ENCODE data around the gene AP3B1. TPM values are rescaled to one million over a fixed set of nuclear protein-coding genes. Genes with fewer than 3 reads are reported as not detected.

AP3B1 gene
- total and polyA plus RNA-seq, 2 donors (not counting 1 experiment from before 2014, with no cell fraction given): 50.5 to 66.9 TPM

DNA sequence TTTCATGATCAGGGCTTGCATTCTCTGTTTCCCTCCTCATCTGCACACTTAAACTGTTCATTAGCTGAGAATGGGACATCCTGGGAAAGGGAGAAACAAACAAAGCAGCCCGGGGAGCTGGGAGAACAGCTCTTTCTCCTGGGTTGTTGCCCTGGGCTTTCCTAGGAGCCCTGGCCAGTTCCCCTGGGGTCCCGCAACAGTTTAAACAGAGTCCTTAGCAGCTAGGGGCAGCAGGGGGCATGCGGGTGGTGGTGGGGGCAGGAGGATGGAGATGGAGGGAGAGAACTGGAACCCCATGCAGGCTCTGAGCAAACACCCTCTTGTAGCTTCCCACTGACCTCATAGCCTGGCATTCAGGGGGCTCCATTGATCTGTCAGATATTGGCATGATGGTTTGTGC is 309.3 kb downstream of the AP3B1 start:
- TF ChIP-seq, protein P1, sequence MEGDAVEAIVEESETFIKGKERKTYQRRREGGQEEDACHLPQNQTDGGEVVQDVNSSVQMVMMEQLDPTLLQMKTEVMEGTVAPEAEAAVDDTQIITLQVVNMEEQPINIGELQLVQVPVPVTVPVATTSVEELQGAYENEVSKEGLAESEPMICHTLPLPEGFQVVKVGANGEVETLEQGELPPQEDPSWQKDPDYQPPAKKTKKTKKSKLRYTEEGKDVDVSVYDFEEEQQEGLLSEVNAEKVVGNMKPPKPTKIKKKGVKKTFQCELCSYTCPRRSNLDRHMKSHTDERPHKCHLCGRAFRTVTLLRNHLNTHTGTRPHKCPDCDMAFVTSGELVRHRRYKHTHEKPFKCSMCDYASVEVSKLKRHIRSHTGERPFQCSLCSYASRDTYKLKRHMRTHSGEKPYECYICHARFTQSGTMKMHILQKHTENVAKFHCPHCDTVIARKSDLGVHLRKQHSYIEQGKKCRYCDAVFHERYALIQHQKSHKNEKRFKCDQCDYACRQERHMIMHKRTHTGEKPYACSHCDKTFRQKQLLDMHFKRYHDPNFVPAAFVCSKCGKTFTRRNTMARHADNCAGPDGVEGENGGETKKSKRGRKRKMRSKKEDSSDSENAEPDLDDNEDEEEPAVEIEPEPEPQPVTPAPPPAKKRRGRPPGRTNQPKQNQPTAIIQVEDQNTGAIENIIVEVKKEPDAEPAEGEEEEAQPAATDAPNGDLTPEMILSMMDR (conservative IDR thresholded peaks at IDR 0.05 in 1 of 2, IDR thresholded peaks at IDR 0.05 in 1 of 2; ENCODE audit: low read depth in 1 of 2, low read length in 2 of 2): no peak
- TF ChIP-seq EZH2 (IDR thresholded peaks at IDR 0.05; ENCODE audit: low read length, missing control alignments): no peak
- Histone ChIP-seq H3K4me1 (ENCODE audit: control insufficient read depth, extremely low read depth, insufficient read depth, low read length) (no peaks in the 10 kb centered on the region), H3K9ac (ENCODE audit: insufficient read depth, low read length) (no peak overlapping the region), H4K20me1 (ENCODE audit: control insufficient read depth, extremely low read depth, insufficient read depth, low read length) (no peaks in the 10 kb centered on the region), H3K9me3 (ENCODE audit: control insufficient read depth, insufficient read depth, low read depth, low read length) (no peaks in the 10 kb centered on the region), H3K4me3 (replicated peaks in 1 of 4; ENCODE audit: control extremely low read depth in 1 of 4, insufficient read depth in 1 of 4, low read depth in 3 of 4, low read length in 4 of 4) (no peak overlapping the region), H3K27me3 (ENCODE audit: control insufficient read depth, insufficient read depth, low read length) (no peaks in the 10 kb centered on the region), H3K36me3 (ENCODE audit: control insufficient read depth, insufficient read depth, low read length) (no peaks in the 10 kb centered on the region), H3K27ac (ENCODE audit: insufficient read depth, low read length) (no peak overlapping the region), H3K79me2 (ENCODE audit: control insufficient read depth, insufficient read depth, low read length) (no peaks in the 10 kb centered on the region), H3K4me2 (ENCODE audit: extremely low read depth, insufficient read depth, low read length) (no peak overlapping the region), H2AFZ (ENCODE audit: low read length) (no peak overlapping the region)
- DNase-seq (ENCODE audit: low read depth in 2 of 2): no peak

DNA sequence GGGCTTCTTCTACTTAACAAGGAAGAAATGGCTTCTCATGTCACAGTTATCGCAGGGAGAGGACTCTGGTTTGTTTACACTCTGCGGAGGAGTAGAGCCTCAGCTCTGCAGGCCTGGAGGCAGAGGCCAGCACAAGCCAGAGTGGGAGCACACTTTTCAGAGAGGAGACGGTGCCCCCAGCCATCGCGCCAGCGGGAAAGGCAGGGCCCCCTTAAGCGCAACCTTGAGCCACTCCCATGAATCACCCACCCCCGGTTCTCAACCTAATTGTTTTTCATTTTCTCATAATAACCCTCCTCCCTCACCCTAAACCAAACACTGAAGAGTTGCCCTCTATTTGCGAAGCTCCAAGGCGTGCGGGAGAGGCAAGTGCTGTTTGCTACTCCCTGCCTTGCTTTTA is 309.9 kb downstream of the AP3B1 start:
- Histone ChIP-seq H3K4me3 (replicated peaks in 1 of 4; ENCODE audit: control extremely low read depth in 1 of 4, insufficient read depth in 1 of 4, low read depth in 3 of 4, low read length in 4 of 4) (no peak overlapping the region), H3K79me2 (ENCODE audit: control insufficient read depth, insufficient read depth, low read length) (no peaks in the 10 kb centered on the region), H2AFZ (ENCODE audit: low read length) (no peak overlapping the region), H3K27me3 (ENCODE audit: control insufficient read depth, insufficient read depth, low read length) (no peaks in the 10 kb centered on the region), H3K4me2 (ENCODE audit: extremely low read depth, insufficient read depth, low read length) (no peak overlapping the region), H3K9ac (ENCODE audit: insufficient read depth, low read length) (no peak overlapping the region), H4K20me1 (ENCODE audit: control insufficient read depth, extremely low read depth, insufficient read depth, low read length) (no peaks in the 10 kb centered on the region), H3K27ac (ENCODE audit: insufficient read depth, low read length) (no peak overlapping the region), H3K9me3 (ENCODE audit: control insufficient read depth, insufficient read depth, low read depth, low read length) (no peaks in the 10 kb centered on the region), H3K36me3 (ENCODE audit: control insufficient read depth, insufficient read depth, low read length) (no peaks in the 10 kb centered on the region), H3K4me1 (ENCODE audit: control insufficient read depth, extremely low read depth, insufficient read depth, low read length) (no peaks in the 10 kb centered on the region)
- TF ChIP-seq, protein P1 (conservative IDR thresholded peaks at IDR 0.05 in 1 of 2, IDR thresholded peaks at IDR 0.05 in 1 of 2; ENCODE audit: low read depth in 1 of 2, low read length in 2 of 2): no peak
- TF ChIP-seq EZH2 (IDR thresholded peaks at IDR 0.05; ENCODE audit: low read length, missing control alignments): no peak
- DNase-seq (ENCODE audit: low read depth in 2 of 2): no peak

DNA sequence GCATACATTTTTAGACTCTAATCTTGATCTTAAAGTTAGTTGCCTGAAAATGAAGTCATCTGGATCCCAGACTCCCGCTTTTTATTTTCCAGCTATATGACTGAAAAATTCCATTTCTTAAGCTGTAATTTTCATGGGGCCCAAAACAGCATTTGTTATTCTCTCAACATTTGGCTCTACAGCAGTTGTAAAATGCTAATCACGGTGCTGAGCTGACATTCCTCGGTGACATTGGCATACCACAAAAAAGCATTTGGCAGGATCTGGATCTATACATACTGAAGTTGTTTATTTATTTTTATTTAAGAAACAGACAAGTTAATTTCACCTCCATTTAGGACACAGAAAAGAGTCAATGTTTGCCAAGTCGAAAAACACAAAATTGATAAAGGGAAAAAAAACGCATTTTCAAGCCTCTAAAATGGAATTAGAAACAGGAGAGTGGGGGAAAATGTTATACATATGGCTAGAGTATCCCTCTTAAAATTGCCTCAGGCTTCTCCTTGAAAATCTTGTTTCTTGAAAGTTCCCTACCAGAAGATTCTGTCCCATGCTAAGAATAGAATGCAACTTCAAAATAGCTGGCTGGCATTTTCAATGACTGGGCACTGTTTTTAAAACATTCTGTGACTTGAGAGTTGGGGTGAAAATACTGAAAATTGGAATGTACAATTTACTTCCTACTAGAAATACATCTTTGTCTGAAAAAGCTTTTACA is 310.9 kb downstream of the AP3B1 start:
- Histone ChIP-seq H3K9ac (ENCODE audit: insufficient read depth, low read length) (no peak overlapping the region), H4K20me1 (ENCODE audit: control insufficient read depth, extremely low read depth, insufficient read depth, low read length) (no peaks in the 10 kb centered on the region), H3K36me3 (ENCODE audit: control insufficient read depth, insufficient read depth, low read length) (no peaks in the 10 kb centered on the region), H3K4me3 (replicated peaks in 1 of 4; ENCODE audit: control extremely low read depth in 1 of 4, insufficient read depth in 1 of 4, low read depth in 3 of 4, low read length in 4 of 4) (no peak overlapping the region), H3K9me3 (ENCODE audit: control insufficient read depth, insufficient read depth, low read depth, low read length) (no peaks in the 10 kb centered on the region), H3K4me1 (ENCODE audit: control insufficient read depth, extremely low read depth, insufficient read depth, low read length) (no peaks in the 10 kb centered on the region), H3K79me2 (ENCODE audit: control insufficient read depth, insufficient read depth, low read length) (no peaks in the 10 kb centered on the region), H2AFZ (ENCODE audit: low read length) (no peak overlapping the region), H3K4me2 (ENCODE audit: extremely low read depth, insufficient read depth, low read length) (no peak overlapping the region), H3K27ac (ENCODE audit: insufficient read depth, low read length) (no peak overlapping the region), H3K27me3 (ENCODE audit: control insufficient read depth, insufficient read depth, low read length) (no peaks in the 10 kb centered on the region)
- TF ChIP-seq, protein P1 (conservative IDR thresholded peaks at IDR 0.05 in 1 of 2, IDR thresholded peaks at IDR 0.05 in 1 of 2; ENCODE audit: low read depth in 1 of 2, low read length in 2 of 2): no peak
- TF ChIP-seq EZH2 (IDR thresholded peaks at IDR 0.05; ENCODE audit: low read length, missing control alignments): no peak
- no peak for DNase-seq (ENCODE audit: low read depth in 2 of 2)

Measured in fibroblast of lung (primary cell).